Measurements from ENCODE around the gene KLHDC8B. TPM values are rescaled to one million over a fixed set of nuclear protein-coding genes. Genes with fewer than 3 reads are reported as not detected.

KLHDC8B gene
- total and polyA plus RNA-seq, 2 of the 4 experiments (the other 2 are of a cell fraction), result 16.3 to 16.5 TPM

DNA sequence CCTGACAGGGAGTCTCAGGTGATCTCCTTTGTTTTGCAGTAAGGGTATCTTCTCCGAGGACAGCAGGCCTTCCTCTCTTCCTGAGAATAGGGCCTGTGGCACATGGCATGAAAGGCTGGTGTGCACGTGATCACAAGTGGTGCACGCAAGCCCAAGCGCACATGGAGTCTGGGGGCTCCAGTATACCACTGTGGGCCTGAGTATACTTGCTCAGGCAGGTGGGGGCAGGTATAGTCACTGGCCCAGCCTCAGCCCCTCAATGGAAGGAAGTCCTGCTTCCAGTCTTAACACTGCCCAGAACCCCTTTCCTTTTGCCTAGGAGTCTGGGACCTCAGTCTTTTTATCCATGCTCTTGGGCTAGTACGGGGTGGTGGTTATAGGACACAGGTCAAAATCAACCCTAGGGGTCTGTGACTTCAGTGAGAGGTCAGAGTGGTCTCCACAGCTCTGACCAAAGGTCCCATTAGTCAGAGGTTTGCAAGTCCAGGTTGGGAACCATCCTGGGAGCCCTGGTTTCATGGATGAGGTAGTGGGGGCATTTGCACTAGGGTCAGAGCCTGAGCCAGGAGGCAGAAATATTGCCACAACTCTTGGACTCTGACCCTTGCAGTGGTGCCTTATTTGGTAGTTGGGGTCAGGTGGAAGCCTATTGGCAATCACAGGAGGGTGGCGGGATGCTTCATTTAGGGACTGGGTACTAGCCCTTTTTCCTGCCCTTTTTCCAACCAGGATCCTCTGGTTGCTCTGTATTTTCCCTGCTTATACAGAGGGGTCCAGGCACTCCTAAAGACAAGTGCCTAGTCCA, 4.4 kb upstream of the KLHDC8B start:
- ChIA-PET POLR2A (ENCODE audit: unreplicated experiment) (no interaction called here), CTCF (no interaction called here)
- in situ Hi-C loops (cut with MboI; ENCODE audit: low sequenced_read_pairs) (loop anchor here (25.0 kb wide), 1 partner anchor 270 kb away; the partner anchor contains the start of gene NICN1), intact Hi-C loops (cut with micrococcal nuclease) (no loop called here), dilution Hi-C loops (cut with HindIII; ENCODE audit: low sequenced_read_pairs, unreplicated experiment) (no loop called here)
- Histone ChIP-seq H3K4me1 (ENCODE audit: control insufficient read depth, insufficient read depth, low read length) (peaks cover 15% of the 10 kb centered on the region), H3K9me1 (ENCODE audit: insufficient read depth, low read length) (peaks cover 33% of the 10 kb centered on the region), H3K23ac (ENCODE audit: low read depth, low read length) (peak overlapping the region; percentile 91; the same call in 1 of the 2 replicates), H2AK5ac (ENCODE audit: low read depth, low read length) (peak overlapping the region; percentile 83), H4K20me1 (ENCODE audit: insufficient read depth, low read length) (peaks cover 8% of the 10 kb centered on the region; the same call in 1 of the 2 replicates), H3K18ac (ENCODE audit: low read depth, low read length) (peak overlapping the region; percentile 62), H3K14ac (replicated peaks; ENCODE audit: low read depth, low read length) (peak overlapping the region; percentile 96), H2BK15ac (ENCODE audit: low read depth, low read length) (peak overlapping the region; percentile 69; the same call in 1 of the 3 replicates), H3K27ac (ENCODE audit: insufficient read depth, low read length) (peak overlapping the region; percentile 52; the same call in 1 of the 2 replicates), H2BK5ac (ENCODE audit: low read depth, low read length, poor library complexity, severe bottlenecking) (peak overlapping the region; percentile 75), H3K36me3 (ENCODE audit: control insufficient read depth, insufficient read depth, low read length) (peaks cover 18% of the 10 kb centered on the region), H3K27me3 (ENCODE audit: control insufficient read depth, insufficient read depth, low read length) (no peaks in the 10 kb centered on the region), H3K4me2 (ENCODE audit: low read depth, low read length) (peak overlapping the region; percentile 72; the same call in 1 of the 2 replicates), H3K9ac (ENCODE audit: low read depth, low read length) (no peak overlapping the region), H2AK9ac (replicated peaks; ENCODE audit: low read depth, low read length, poor library complexity) (peak overlapping the region; percentile 99), H3K4ac (ENCODE audit: low read depth, low read length) (peak overlapping the region; percentile 97), H4K91ac (ENCODE audit: insufficient read depth, low read depth, low read length) (peak overlapping the region; percentile 87), H3K4me3 (ENCODE audit: insufficient read depth, low read depth, low read length) (no peak overlapping the region), H2BK120ac (ENCODE audit: low read depth, low read length) (peak overlapping the region; percentile 79), H2BK20ac (ENCODE audit: low read depth, low read length) (peak overlapping the region; percentile 69), H3K9me3 (ENCODE audit: control insufficient read depth, insufficient read depth, low read length) (no peaks in the 10 kb centered on the region), H3K79me1 (ENCODE audit: low read depth in 1 of 2, low read length in 2 of 2) (peaks cover 32 to 60% of the 10 kb centered on the region in 2 experiments), H4K5ac (ENCODE audit: low read depth, low read length) (peak overlapping the region; percentile 100), H4K8ac (ENCODE audit: low read depth in 2 of 2, low read length in 2 of 2) (peak overlapping the region; percentile 100), H2AFZ (replicated peaks; ENCODE audit: low read length, poor library complexity) (peak overlapping the region; percentile 100), H3K56ac (ENCODE audit: extremely low read depth, insufficient read depth, low read length) (peak overlapping the region; percentile 19; the same call in 1 of the 2 replicates)
- 100% methylated on average over 1 of the region's 6 CpGs; no CpG with 5 or more reads in 1 of the 2 experiments for WGBS, 2 experiments (ENCODE audit: extremely low coverage in 2 of 2, insufficient read length in 1 of 2)
- ATAC-seq (ENCODE audit: low read depth) (no peak), DNase-seq (no peak)
- TF ChIP-seq CEBPB (IDR thresholded peaks at IDR 0.05; ENCODE audit: low read depth, low read length) (no peak), POLR2A (IDR thresholded peaks at IDR 0.05; ENCODE audit: low read depth, low read length) (no peak), NFE2L2 (IDR thresholded peaks at IDR 0.05; ENCODE audit: low read depth, low read length) (no peak), CHD1 (IDR thresholded peaks at IDR 0.05; ENCODE audit: low read depth, low read length) (no peak), RCOR1 (IDR thresholded peaks at IDR 0.05; ENCODE audit: insufficient replicate concordance, low read length) (no peak)
- BruUV-seq (replicated peaks), result no TSS peak
